HepG2 (cell line): ENCODE results near the gene SYNE3. TPM values are rescaled to one million over a fixed set of nuclear protein-coding genes. Genes with fewer than 3 reads are reported as not detected.

Experiments used
- MIER3 ChIP-seq: IDR thresholded peaks from 2 replicates; pipeline ENCODE4 v1.6.1; 2016; ENCODE audit warnings: missing compliant biosample characterization, borderline replicate concordance
- MTA1 ChIP-seq: sonication (generic); formaldehyde crosslinking; IDR thresholded peaks from 2 replicates; pipeline ENCODE4 v1.4.0; 2020; ENCODE audit warnings: missing genetic modification reagents, mild to moderate bottlenecking, borderline replicate concordance
- MTF1 ChIP-seq: sonication (generic); formaldehyde crosslinking; IDR thresholded peaks from 2 replicates; pipeline ENCODE4 v1.5.0; 2020; ENCODE audit warnings: missing genetic modification reagents
- NFATC3 ChIP-seq: sonication (generic); formaldehyde crosslinking; IDR thresholded peaks from 2 replicates; pipeline ENCODE4 v1.5.1; 2020; ENCODE audit warnings: mild to moderate bottlenecking, missing genetic modification reagents
- PLSCR1 ChIP-seq: sonication (generic); formaldehyde crosslinking; IDR thresholded peaks from 2 replicates; pipeline ENCODE4 v1.5.0; 2020; ENCODE audit warnings: missing genetic modification reagents, mild to moderate bottlenecking, borderline replicate concordance
- REPIN1 ChIP-seq: sonication (generic); formaldehyde crosslinking; IDR thresholded peaks from 2 replicates; pipeline ENCODE4 v1.8.0; 2022; ENCODE audit warnings: missing genetic modification reagents, low read depth, mild to moderate bottlenecking, borderline replicate concordance
- SNAPC4 ChIP-seq: sonication (generic); formaldehyde crosslinking; IDR thresholded peaks from 2 replicates; pipeline ENCODE4 v1.4.0; 2020; ENCODE audit warnings: mild to moderate bottlenecking, missing genetic modification reagents
- ZMYM3 ChIP-seq: sonication (generic); formaldehyde crosslinking; IDR thresholded peaks from 2 replicates; pipeline ENCODE4 v1.5.1; 2020; ENCODE audit warnings: mild to moderate bottlenecking, missing genetic modification reagents
- ZNF253 ChIP-seq: sonication (generic); formaldehyde crosslinking; IDR thresholded peaks from 2 replicates; pipeline ENCODE4 v1.8.0; 2022; ENCODE audit warnings: mild to moderate bottlenecking, missing genetic modification reagents, borderline replicate concordance
- ZNF30 ChIP-seq: sonication (generic); formaldehyde crosslinking; IDR thresholded peaks from 2 replicates; pipeline ENCODE4 v1.5.0; 2020; ENCODE audit warnings: mild to moderate bottlenecking, missing genetic modification reagents
- ZNF318 ChIP-seq: sonication (generic); formaldehyde crosslinking; IDR thresholded peaks from 2 replicates; pipeline ENCODE4 v1.4.0; 2020; ENCODE audit warnings: mild to moderate bottlenecking, missing genetic modification reagents
- ZNF768 ChIP-seq: sonication (generic); formaldehyde crosslinking; IDR thresholded peaks from 2 replicates; pipeline ENCODE4 v1.4.0; 2020; ENCODE audit warnings: missing genetic modification reagents
- ZSCAN30 ChIP-seq: sonication (generic); formaldehyde crosslinking; IDR thresholded peaks from 2 replicates; pipeline ENCODE4 v1.5.0; 2020; ENCODE audit warnings: mild to moderate bottlenecking, missing genetic modification reagents
- polyA plus RNA-seq, 8 experiments: library from polyadenylated mRNA; depleted of rRNA in 3 of 8; stranded (reverse) in 7 of 8; unstranded in 1 of 8; fragments of >200 nt; fragmentation: Illumina TruSeq in 4 of 8; extraction: Trizol in 4 of 8; gene quantifications; 2 replicates each; pipeline versions ENCODE4 v1.2.1 to v1.2.3, GENCODE V29; 2011 to 2016; ENCODE audit warnings: low read depth in 4 of 8, missing spikeins in 1 of 8, mixed read lengths in 1 of 8; ENCODE audit not compliant: insufficient read depth in 1 of 8
- total RNA-seq, 5 experiments: library from RNA; depleted of rRNA; stranded (reverse); fragments of >200 nt; fragmentation: Illumina TruSeq; extraction: Trizol; gene quantifications; 2 replicates each; pipeline ENCODE4 v1.2.3, GENCODE V29; 2016; ENCODE audit warnings: low read depth in 1 of 5

Gene SYNE3
- total and polyA plus RNA-seq, 2 of the 13 experiments (the other 11 are each of a cell fraction or from before 2014, with no cell fraction given): 7.8 to 8.0 TPM

GRCh38 chr14:95500201-95500681 is 16.2 kb downstream of the SYNE3 start (continued):
- TF ChIP-seq SNAPC4 (CRISPR knock-in tag): no peak
- TF ChIP-seq ZSCAN30 (CRISPR knock-in tag): no peak
- no peak for TF ChIP-seq MTF1 (CRISPR knock-in tag)
- TF ChIP-seq NFATC3 (CRISPR knock-in tag): no peak
- TF ChIP-seq PLSCR1 (CRISPR knock-in tag): no peak
- peak; percentile 43; the same call in 1 of the 2 replicates for TF ChIP-seq MTA1
- TF ChIP-seq ZNF768 (CRISPR knock-in tag): 0 out of 2 replicates have a peak, but pooled peaks have one; percentile 8
- TF ChIP-seq ZMYM3 (CRISPR knock-in tag): peak; percentile 89
- 0 out of 2 replicates have a peak, but pooled peaks have one; percentile 24 for TF ChIP-seq REPIN1 (CRISPR knock-in tag)
- TF ChIP-seq ZNF30: no peak
- no peak for TF ChIP-seq ZNF253
- no peak for TF ChIP-seq MIER3
- TF ChIP-seq ZNF318 (CRISPR knock-in tag): no peak
